ENCODE data around the gene HDAC5.

The HDAC5 gene

DNA sequence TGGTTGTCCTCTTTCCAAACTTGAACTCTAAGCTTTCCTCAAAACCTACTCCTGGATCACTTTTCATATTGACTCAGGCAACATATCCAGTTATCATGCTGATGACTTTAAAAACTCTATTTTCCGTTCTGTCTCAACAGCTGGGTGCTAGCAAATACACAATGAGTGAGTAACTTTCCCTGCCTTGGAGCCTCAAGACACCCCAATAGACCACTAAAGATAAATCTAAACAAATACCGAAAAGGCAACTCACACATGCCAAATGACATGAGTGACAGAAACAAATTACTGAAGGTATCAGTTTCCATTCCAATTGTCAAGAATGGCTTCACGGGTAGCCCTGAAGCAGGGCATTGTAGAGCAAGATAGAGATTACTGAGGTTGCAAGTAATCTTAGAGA is 93.0 kb downstream of the HDAC5 start:
- no peak overlapping the region for H3K9ac ChIP-seq (ENCODE audit: low read depth in 1 of 2, low read length in 2 of 2)
- no peak overlapping the region for H3K27ac ChIP-seq (ENCODE audit: low read depth, low read length)
- H3K4me1 ChIP-seq (ENCODE audit: control insufficient read depth in 1 of 2, insufficient read depth in 2 of 2, low read length in 2 of 2): no peaks in the 10 kb centered on the region
- no peaks in the 10 kb centered on the region for H3K9me3 ChIP-seq (ENCODE audit: control insufficient read depth in 1 of 2, low read length in 2 of 2)
- H3K36me3 ChIP-seq (ENCODE audit: control insufficient read depth in 1 of 2, insufficient read depth in 2 of 2, low read length in 2 of 2): peaks cover 24 to 26% of the 10 kb centered on the region in 2 donors
- H3K4me3 ChIP-seq (ENCODE audit: low read depth in 1 of 2, low read length in 2 of 2): no peak overlapping the region
- no peaks in the 10 kb centered on the region for H3K27me3 ChIP-seq (ENCODE audit: control insufficient read depth in 1 of 2, insufficient read depth in 2 of 2, low read length in 2 of 2)

DNA sequence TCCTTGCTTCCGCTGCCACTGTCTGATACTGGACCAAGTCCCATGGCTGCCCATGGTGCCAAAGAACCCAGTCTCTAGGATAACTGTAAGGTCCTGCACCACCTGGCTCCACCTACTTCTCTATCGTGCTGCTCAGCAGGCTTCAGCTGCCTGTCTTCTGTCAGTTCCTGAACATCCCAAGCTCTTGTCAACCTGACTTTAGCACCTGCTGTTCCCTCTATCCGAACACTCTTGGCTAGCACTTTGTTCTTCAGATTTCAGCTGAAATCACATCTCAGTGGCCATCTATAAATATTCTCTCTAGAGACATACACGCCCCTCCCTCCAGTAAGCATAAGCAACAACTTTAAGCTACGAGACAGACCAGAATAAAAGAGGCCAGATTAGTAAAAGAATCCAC is 93.7 kb downstream of the HDAC5 start:
- Histone ChIP-seq H3K4me3 (ENCODE audit: low read depth in 1 of 2, low read length in 2 of 2) (no peak overlapping the region), H3K4me1 (ENCODE audit: control insufficient read depth in 1 of 2, insufficient read depth in 2 of 2, low read length in 2 of 2) (no peaks in the 10 kb centered on the region), H3K9me3 (ENCODE audit: control insufficient read depth in 1 of 2, low read length in 2 of 2) (no peaks in the 10 kb centered on the region), H3K27ac (ENCODE audit: low read depth, low read length) (no peak overlapping the region), H3K36me3 (ENCODE audit: control insufficient read depth in 1 of 2, insufficient read depth in 2 of 2, low read length in 2 of 2) (peaks cover 24 to 26% of the 10 kb centered on the region in 2 donors), H3K9ac (ENCODE audit: low read depth in 1 of 2, low read length in 2 of 2) (no peak overlapping the region), H3K27me3 (ENCODE audit: control insufficient read depth in 1 of 2, insufficient read depth in 2 of 2, low read length in 2 of 2) (no peaks in the 10 kb centered on the region)

All from duodenal mucosa (tissue), 2 donors.